ENCODE measurements around the gene FAM47E. TPM values are rescaled to one million over a fixed set of nuclear protein-coding genes. Genes with fewer than 3 reads are reported as not detected.

FAM47E gene
- total and polyA plus RNA-seq, 5 donors from 2014 or later = 0.57 to 1.0 TPM; not detected in 3

- H3K27me3 Mint-ChIP-seq = no peaks in the 10 kb centered on the region
- Histone ChIP-seq H3K27ac (ENCODE audit: insufficient read depth, low read length, poor library complexity, severe bottlenecking) (no peak overlapping the region), H3K9me3 (ENCODE audit: control insufficient read depth in 2 of 2, low read length in 2 of 2) (no peaks in the 10 kb centered on the region), H3K36me3 (ENCODE audit: control insufficient read depth, insufficient read depth, low read length) (no peaks in the 10 kb centered on the region), H3K4me1 (ENCODE audit: control insufficient read depth, insufficient read depth, low read length, poor library complexity, severe bottlenecking) (peaks cover 20% of the 10 kb centered on the region), H3K4me3 (ENCODE audit: low read depth, low read length) (no peak overlapping the region), H3K27me3 (ENCODE audit: control insufficient read depth, insufficient read depth, low read length) (no peaks in the 10 kb centered on the region)
- DNase-seq (no peak), ATAC-seq (ENCODE audit: low read depth in 2 of 2) (no peak)
- peak overlapping the region in 2 of 4 donors; percentile 29 to 58 for H3K4me3 Mint-ChIP-seq
- no peaks in the 10 kb centered on the region for H3K36me3 Mint-ChIP-seq
- peak overlapping the region in 2 of 3 donors; percentile 14 to 90 for H3K27ac Mint-ChIP-seq
- H3K4me1 Mint-ChIP-seq = peaks cover 14 to 37% (median 24%) of the 10 kb centered on the region in 4 donors
- H3K9me3 Mint-ChIP-seq = peaks cover 0 to 2% (median 0%) of the 10 kb centered on the region in 7 donors
Observed at GRCh38 chr4:76216524-76216923, 35.0 kb upstream of the FAM47E start.

- Mint-ChIP-seq H3K36me3 (no peaks in the 10 kb centered on the region), H3K27ac (peak overlapping the region in 1 of 3 donors; percentile 31), H3K9me3 (peaks cover 0 to 2% (median 0%) of the 10 kb centered on the region in 7 donors), H3K27me3 (no peaks in the 10 kb centered on the region), H3K4me1 (peaks cover 10 to 30% (median 19%) of the 10 kb centered on the region in 4 donors), H3K4me3 (peak overlapping the region in 2 of 4 donors; percentile 35 to 73)
- no peaks in the 10 kb centered on the region for H3K9me3 ChIP-seq (ENCODE audit: control insufficient read depth in 2 of 2, low read length in 2 of 2)
- H3K4me3 ChIP-seq (ENCODE audit: low read depth, low read length) = no peak overlapping the region
- no peaks in the 10 kb centered on the region for H3K36me3 ChIP-seq (ENCODE audit: control insufficient read depth, insufficient read depth, low read length)
- no peak for ATAC-seq (ENCODE audit: low read depth in 2 of 2)
- no peak for DNase-seq
- H3K27ac ChIP-seq (ENCODE audit: insufficient read depth, low read length, poor library complexity, severe bottlenecking) = no peak overlapping the region
- H3K27me3 ChIP-seq (ENCODE audit: control insufficient read depth, insufficient read depth, low read length) = no peaks in the 10 kb centered on the region
- peaks cover 17% of the 10 kb centered on the region for H3K4me1 ChIP-seq (ENCODE audit: control insufficient read depth, insufficient read depth, low read length, poor library complexity, severe bottlenecking)
Observed at GRCh38 chr4:76216975-76217814, 34.3 kb upstream of the FAM47E start.

- Histone ChIP-seq H3K27me3 (ENCODE audit: control insufficient read depth, insufficient read depth, low read length) (no peaks in the 10 kb centered on the region), H3K36me3 (ENCODE audit: control insufficient read depth, insufficient read depth, low read length) (no peaks in the 10 kb centered on the region), H3K9me3 (ENCODE audit: control insufficient read depth in 2 of 2, low read length in 2 of 2) (no peaks in the 10 kb centered on the region), H3K27ac (ENCODE audit: insufficient read depth, low read length, poor library complexity, severe bottlenecking) (no peak overlapping the region), H3K4me3 (ENCODE audit: low read depth, low read length) (no peak overlapping the region), H3K4me1 (ENCODE audit: control insufficient read depth, insufficient read depth, low read length, poor library complexity, severe bottlenecking) (peaks cover 6% of the 10 kb centered on the region)
- no peak overlapping the region for H3K27ac Mint-ChIP-seq
- no peaks in the 10 kb centered on the region for H3K36me3 Mint-ChIP-seq
- peaks cover 9% of the 10 kb centered on the region for H3K27me3 Mint-ChIP-seq
- H3K4me1 Mint-ChIP-seq = peaks cover 0 to 14% (median 4%) of the 10 kb centered on the region in 4 donors
- DNase-seq = no peak
- no peak overlapping the region for H3K4me3 Mint-ChIP-seq
- H3K9me3 Mint-ChIP-seq = peaks cover 0 to 2% (median 0%) of the 10 kb centered on the region in 7 donors
- ATAC-seq (ENCODE audit: low read depth in 2 of 2) = no peak
Observed at GRCh38 chr4:76219299-76220055, 32.0 kb upstream of the FAM47E start.

- no peaks in the 10 kb centered on the region for H3K4me1 Mint-ChIP-seq
- Histone ChIP-seq H3K27me3 (ENCODE audit: control insufficient read depth, insufficient read depth, low read length) (peaks cover 2% of the 10 kb centered on the region), H3K9me3 (ENCODE audit: control insufficient read depth in 2 of 2, low read length in 2 of 2) (peaks cover 4 to 11% of the 10 kb centered on the region in 2 experiments), H3K4me3 (ENCODE audit: low read depth, low read length) (no peak overlapping the region), H3K36me3 (ENCODE audit: control insufficient read depth, insufficient read depth, low read length) (no peaks in the 10 kb centered on the region), H3K4me1 (ENCODE audit: control insufficient read depth, insufficient read depth, low read length, poor library complexity, severe bottlenecking) (no peaks in the 10 kb centered on the region), H3K27ac (ENCODE audit: insufficient read depth, low read length, poor library complexity, severe bottlenecking) (no peak overlapping the region)
- DNase-seq (no peak), ATAC-seq (ENCODE audit: low read depth in 2 of 2) (no peak)
- H3K36me3 Mint-ChIP-seq = no peaks in the 10 kb centered on the region
- peaks cover 30% of the 10 kb centered on the region for H3K27me3 Mint-ChIP-seq
- no peak overlapping the region for H3K27ac Mint-ChIP-seq
- H3K9me3 Mint-ChIP-seq = peaks cover 0 to 14% (median 7%) of the 10 kb centered on the region in 7 donors
- no peak overlapping the region for H3K4me3 Mint-ChIP-seq
Observed at GRCh38 chr4:76224171-76224570, 27.4 kb upstream of the FAM47E start.

GRCh38 chr4:76226418-76226817 is 25.1 kb upstream of the FAM47E start:
- Mint-ChIP-seq H3K9me3 (peaks cover 0 to 15% (median 7%) of the 10 kb centered on the region in 7 donors), H3K36me3 (no peaks in the 10 kb centered on the region), H3K27me3 (peaks cover 34% of the 10 kb centered on the region), H3K27ac (no peak overlapping the region), H3K4me1 (no peaks in the 10 kb centered on the region), H3K4me3 (no peak overlapping the region)
- Histone ChIP-seq H3K27ac (ENCODE audit: insufficient read depth, low read length, poor library complexity, severe bottlenecking) (no peak overlapping the region), H3K36me3 (ENCODE audit: control insufficient read depth, insufficient read depth, low read length) (no peaks in the 10 kb centered on the region), H3K27me3 (ENCODE audit: control insufficient read depth, insufficient read depth, low read length) (peaks cover 6% of the 10 kb centered on the region), H3K9me3 (ENCODE audit: control insufficient read depth in 2 of 2, low read length in 2 of 2) (peaks cover 6 to 11% of the 10 kb centered on the region in 2 experiments), H3K4me3 (ENCODE audit: low read depth, low read length) (no peak overlapping the region), H3K4me1 (ENCODE audit: control insufficient read depth, insufficient read depth, low read length, poor library complexity, severe bottlenecking) (no peaks in the 10 kb centered on the region)
- DNase-seq = no peak
- no peak for ATAC-seq (ENCODE audit: low read depth in 2 of 2)

- Histone ChIP-seq H3K4me1 (ENCODE audit: control insufficient read depth, insufficient read depth, low read length, poor library complexity, severe bottlenecking) (no peaks in the 10 kb centered on the region), H3K36me3 (ENCODE audit: control insufficient read depth, insufficient read depth, low read length) (no peaks in the 10 kb centered on the region), H3K4me3 (ENCODE audit: low read depth, low read length) (no peak overlapping the region), H3K9me3 (ENCODE audit: control insufficient read depth in 2 of 2, low read length in 2 of 2) (peaks cover 6 to 11% of the 10 kb centered on the region in 2 experiments), H3K27ac (ENCODE audit: insufficient read depth, low read length, poor library complexity, severe bottlenecking) (no peak overlapping the region), H3K27me3 (ENCODE audit: control insufficient read depth, insufficient read depth, low read length) (peaks cover 12% of the 10 kb centered on the region)
- DNase-seq (no peak), ATAC-seq (ENCODE audit: low read depth in 2 of 2) (no peak)
- H3K4me3 Mint-ChIP-seq = no peak overlapping the region
- peaks cover 0 to 14% (median 7%) of the 10 kb centered on the region in 7 donors for H3K9me3 Mint-ChIP-seq
- no peak overlapping the region for H3K27ac Mint-ChIP-seq
- no peaks in the 10 kb centered on the region for H3K36me3 Mint-ChIP-seq
- peaks cover 36% of the 10 kb centered on the region for H3K27me3 Mint-ChIP-seq
- H3K4me1 Mint-ChIP-seq = no peaks in the 10 kb centered on the region
Observed at GRCh38 chr4:76232681-76233080, 18.8 kb upstream of the FAM47E start.

- no peak overlapping the region for H3K4me3 ChIP-seq (ENCODE audit: low read depth, low read length)
- Mint-ChIP-seq H3K9me3 (peaks cover 0 to 12% (median 6%) of the 10 kb centered on the region in 7 donors), H3K27me3 (peaks cover 32% of the 10 kb centered on the region), H3K4me1 (no peaks in the 10 kb centered on the region), H3K4me3 (no peak overlapping the region), H3K36me3 (no peaks in the 10 kb centered on the region), H3K27ac (no peak overlapping the region)
- ATAC-seq (ENCODE audit: low read depth in 2 of 2) = no peak
- H3K27ac ChIP-seq (ENCODE audit: insufficient read depth, low read length, poor library complexity, severe bottlenecking) = no peak overlapping the region
- DNase-seq = no peak
- no peaks in the 10 kb centered on the region for H3K4me1 ChIP-seq (ENCODE audit: control insufficient read depth, insufficient read depth, low read length, poor library complexity, severe bottlenecking)
- peaks cover 6 to 7% of the 10 kb centered on the region in 2 experiments for H3K9me3 ChIP-seq (ENCODE audit: control insufficient read depth in 2 of 2, low read length in 2 of 2)
- H3K27me3 ChIP-seq (ENCODE audit: control insufficient read depth, insufficient read depth, low read length) = peaks cover 12% of the 10 kb centered on the region
- no peaks in the 10 kb centered on the region for H3K36me3 ChIP-seq (ENCODE audit: control insufficient read depth, insufficient read depth, low read length)
Observed at GRCh38 chr4:76233083-76233482, 18.4 kb upstream of the FAM47E start.
